Neural progenitor cell (in vitro differentiated cells): ENCODE data around the gene SKI.

Experiments
- EZH2 ChIP-seq: fragments of 200-600 bp; sonication (generic); IDR thresholded peaks from 2 replicates; pipeline ENCODE4 v1.6.1; 2017; ENCODE audit warnings: antibody characterized with exemption, mild to moderate bottlenecking, moderate library complexity
- EZH2phosphoT487 ChIP-seq: fragments of 200-600 bp; sonication (generic); IDR thresholded peaks from 2 replicates; pipeline ENCODE4 v1.6.1; 2017; ENCODE audit warnings: antibody characterized with exemption
- TF ChIP-seq, protein P1 (sequence below): fragments of 200-600 bp; sonication (generic); IDR thresholded peaks from 2 replicates; pipeline ENCODE4 v1.5.1; 2017; ENCODE audit warnings: antibody characterized with exemption, mild to moderate bottlenecking

DNA sequence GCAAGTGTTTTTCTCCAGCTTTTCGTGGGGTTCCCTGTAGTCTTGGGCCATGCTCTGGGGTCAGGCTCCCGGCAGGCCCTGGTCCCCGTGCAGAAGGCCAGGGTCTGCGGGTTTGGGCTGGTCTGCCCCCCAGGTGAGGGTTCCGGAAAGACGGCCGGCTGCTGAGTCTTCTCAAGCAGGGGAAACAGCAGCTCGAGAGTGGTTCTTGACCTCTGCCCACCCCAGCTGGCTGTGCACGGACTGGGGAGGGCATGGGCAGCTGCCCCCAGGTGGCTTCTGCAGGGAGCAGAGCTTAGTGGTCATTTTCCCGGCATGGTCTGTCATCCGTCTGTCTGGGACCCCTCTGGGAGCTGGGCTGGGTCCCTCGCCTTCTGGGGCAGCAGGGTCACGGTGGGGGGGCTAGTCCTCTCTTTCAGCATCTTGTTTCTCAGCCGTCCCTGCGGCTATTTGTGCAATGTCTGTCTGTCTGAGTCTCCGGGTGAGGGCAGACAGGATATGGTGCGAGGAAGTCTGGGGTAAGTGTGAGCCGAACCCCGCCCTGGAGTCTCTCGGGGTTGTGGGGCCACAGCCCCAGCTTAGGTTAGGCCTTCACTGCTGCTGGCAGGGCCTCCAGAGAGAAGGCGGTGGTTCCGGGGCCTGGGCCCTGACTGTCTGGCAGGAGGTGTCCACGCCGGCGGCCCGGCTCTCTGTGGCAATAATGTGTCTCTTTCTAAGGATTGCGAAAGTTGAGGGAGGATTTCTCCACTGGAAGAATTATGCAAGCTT is 6.1 kb downstream of the SKI start:
- TF ChIP-seq, protein P1, sequence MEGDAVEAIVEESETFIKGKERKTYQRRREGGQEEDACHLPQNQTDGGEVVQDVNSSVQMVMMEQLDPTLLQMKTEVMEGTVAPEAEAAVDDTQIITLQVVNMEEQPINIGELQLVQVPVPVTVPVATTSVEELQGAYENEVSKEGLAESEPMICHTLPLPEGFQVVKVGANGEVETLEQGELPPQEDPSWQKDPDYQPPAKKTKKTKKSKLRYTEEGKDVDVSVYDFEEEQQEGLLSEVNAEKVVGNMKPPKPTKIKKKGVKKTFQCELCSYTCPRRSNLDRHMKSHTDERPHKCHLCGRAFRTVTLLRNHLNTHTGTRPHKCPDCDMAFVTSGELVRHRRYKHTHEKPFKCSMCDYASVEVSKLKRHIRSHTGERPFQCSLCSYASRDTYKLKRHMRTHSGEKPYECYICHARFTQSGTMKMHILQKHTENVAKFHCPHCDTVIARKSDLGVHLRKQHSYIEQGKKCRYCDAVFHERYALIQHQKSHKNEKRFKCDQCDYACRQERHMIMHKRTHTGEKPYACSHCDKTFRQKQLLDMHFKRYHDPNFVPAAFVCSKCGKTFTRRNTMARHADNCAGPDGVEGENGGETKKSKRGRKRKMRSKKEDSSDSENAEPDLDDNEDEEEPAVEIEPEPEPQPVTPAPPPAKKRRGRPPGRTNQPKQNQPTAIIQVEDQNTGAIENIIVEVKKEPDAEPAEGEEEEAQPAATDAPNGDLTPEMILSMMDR = no peak
- TF ChIP-seq EZH2 (no peak), EZH2phosphoT487 (no peak)
